Mucosa of descending colon (tissue), 3 donors: ENCODE data around the gene ACSM2A. TPM values are rescaled to one million over a fixed set of nuclear protein-coding genes. Genes with fewer than 3 reads are reported as not detected.
"Not testable (repeated sequence)": the region's sequence is repeated elsewhere in the genome, so short reads cannot be mapped to it uniquely, and the experiment has no call there.

Source experiments
- ATAC-seq: fragments of 200-7000 bp; cut with Tn5 transposase; one replicate; pipeline ENCODE4 v1.9.1; 2020; ENCODE audit warnings: mild to moderate bottlenecking, moderate library complexity
- DNase-seq, 3 donors: peaks; one replicate each; pipeline ENCODE4 v3.0.0-alpha.2; 2020
- H3K36me3 ChIP-seq: fragments of 200-600 bp; one replicate; pipeline ENCODE4 v1.8.0; 2021; ENCODE audit warnings: low read depth, mild to moderate bottlenecking
- H3K4me1 ChIP-seq: fragments of 200-600 bp; one replicate; pipeline ENCODE4 v1.8.0; 2021; ENCODE audit warnings: low read depth, mild to moderate bottlenecking
- H3K4me3 ChIP-seq: fragments of 200-600 bp; one replicate; pipeline ENCODE4 v1.8.0; 2021; ENCODE audit warnings: mild to moderate bottlenecking
- H3K9me3 ChIP-seq: fragments of 200-600 bp; one replicate; pipeline ENCODE4 v1.8.0; 2021; ENCODE audit warnings: mild to moderate bottlenecking
- CTCF ChIP-seq: fragments of 200-600 bp; IDR thresholded peaks from one replicate; pipeline ENCODE4 v1.8.0; 2022; ENCODE audit warnings: antibody characterized with exemption, mild to moderate bottlenecking
- intact Hi-C, 2 donors: fragments of 100-400 bp; cut with DNase I in 1 of 2; cut with micrococcal nuclease in 1 of 2; formaldehyde crosslinking; loops; one replicate each; pipeline versions ENCODE4 v1.11.0 to v1.11.1; 2022; cut with DNase I, micrococcal nuclease
- total RNA-seq, 3 donors: library from RNA; stranded (reverse); fragmentation: NEBNext Ultra II Directional in 2 of 3; extraction: Animal tissue kit (Norgen Biotek cat#: 25700) in 2 of 3; gene quantifications; one replicate each; pipeline versions ENCODE4 v1.2.1 to v1.2.4, GENCODE V29; 2021 to 2023
- donor health status: DM: no; HTN: no; CAD: no; lungs with moderate emphysema.
- donor health status: DM: no; HTN: no; CAD: no.
- donor health status: DM: no; HTN: yes; CAD: no.

Gene ACSM2A
- total RNA-seq, 3 donors from 2014 or later = not detected

GRCh38 chr16:20411055-20411454 lies 40.3 kb upstream of the ACSM2A start:
- DNase-seq (no peak), ATAC-seq (no peak)
- Histone ChIP-seq H3K4me1 (no peaks in the 10 kb centered on the region), H3K4me3 (no peak overlapping the region), H3K9me3 (no peaks in the 10 kb centered on the region), H3K36me3 (no peaks in the 10 kb centered on the region)
- intact Hi-C loops = no loop called here
- no peak for TF ChIP-seq CTCF

GRCh38 chr16:20415541-20415940 lies 35.8 kb upstream of the ACSM2A start:
- DNase-seq = no peak
- intact Hi-C loops = no loop called here
- no peak for ATAC-seq
- no peaks in the 10 kb centered on the region for H3K36me3 ChIP-seq
- no peaks in the 10 kb centered on the region for H3K9me3 ChIP-seq
- TF ChIP-seq CTCF = no peak
- H3K4me1 ChIP-seq = no peaks in the 10 kb centered on the region
- H3K4me3 ChIP-seq = no peak overlapping the region

GRCh38 chr16:20419093-20419492 lies 32.2 kb upstream of the ACSM2A start:
- H3K4me3 ChIP-seq, H3K36me3 ChIP-seq, H3K4me1 ChIP-seq, DNase-seq, intact Hi-C loops, H3K9me3 ChIP-seq, ATAC-seq: not testable (repeated sequence)

- H3K36me3 ChIP-seq, ATAC-seq, H3K4me1 ChIP-seq, DNase-seq, intact Hi-C loops, H3K9me3 ChIP-seq, H3K4me3 ChIP-seq: not testable (repeated sequence)
These were observed 29.6 kb upstream of the ACSM2A start for GRCh38 chr16:20421748-20422147.

- intact Hi-C loops, ATAC-seq, DNase-seq, H3K4me3 ChIP-seq, H3K9me3 ChIP-seq, H3K36me3 ChIP-seq, H3K4me1 ChIP-seq: not testable (repeated sequence)
These were observed 27.6 kb upstream of the ACSM2A start for GRCh38 chr16:20423772-20424128.

GRCh38 chr16:20424129-20424866 lies 27.0 kb upstream of the ACSM2A start:
- intact Hi-C loops = no loop called here
- Histone ChIP-seq H3K9me3 (no peaks in the 10 kb centered on the region), H3K36me3 (no peaks in the 10 kb centered on the region), H3K4me3 (no peak overlapping the region), H3K4me1 (no peaks in the 10 kb centered on the region)
- no peak for ATAC-seq
- TF ChIP-seq CTCF = no peak
- no peak for DNase-seq

GRCh38 chr16:20427401-20427797 lies 23.9 kb upstream of the ACSM2A start:
- DNase-seq, H3K36me3 ChIP-seq, H3K9me3 ChIP-seq, H3K4me3 ChIP-seq, intact Hi-C loops, H3K4me1 ChIP-seq, ATAC-seq: not testable (repeated sequence)

GRCh38 chr16:20429499-20429898 lies 21.8 kb upstream of the ACSM2A start:
- H3K4me1 ChIP-seq, H3K36me3 ChIP-seq, ATAC-seq, H3K9me3 ChIP-seq, H3K4me3 ChIP-seq, intact Hi-C loops, DNase-seq: not testable (repeated sequence)

- H3K36me3 ChIP-seq, intact Hi-C loops, DNase-seq, H3K4me3 ChIP-seq, ATAC-seq, H3K9me3 ChIP-seq, H3K4me1 ChIP-seq: not testable (repeated sequence)
These were observed 20.8 kb upstream of the ACSM2A start for GRCh38 chr16:20430480-20430879.
